Activated naive CD4-positive, alpha-beta T cell (primary cell): ENCODE measurements around the gene LCOR.

ENCODE experiments used
- DNase-seq, 4 experiments: peaks; one replicate each; lab custom pipeline; 2025; lab: John Stamatoyannopoulos, UW

Gene LCOR

GRCh38 chr10:96890172-96890513 lies 58.0 kb downstream of the LCOR start:
- DNase-seq: no peak

GRCh38 chr10:96890580-96890979 lies 58.5 kb downstream of the LCOR start:
- no peak for DNase-seq

GRCh38 chr10:96891840-96892239 lies 59.7 kb downstream of the LCOR start:
- no peak for DNase-seq

- DNase-seq: no peak
Observed at GRCh38 chr10:96895662-96896424, 63.7 kb downstream of the LCOR start.

- DNase-seq: no peak
Observed at GRCh38 chr10:96896884-96897589, 64.9 kb downstream of the LCOR start.

- DNase-seq: no peak
Observed at GRCh38 chr10:96902117-96902516, 70.0 kb downstream of the LCOR start.

GRCh38 chr10:96902731-96903358 lies 70.7 kb downstream of the LCOR start:
- DNase-seq: no peak

GRCh38 chr10:96904648-96905047 lies 72.5 kb downstream of the LCOR start:
- no peak for DNase-seq

GRCh38 chr10:96906864-96907263 lies 74.8 kb downstream of the LCOR start:
- DNase-seq: no peak

- no peak for DNase-seq
Observed at GRCh38 chr10:96910488-96911395, 78.6 kb downstream of the LCOR start.

GRCh38 chr10:96912405-96912804 lies 80.3 kb downstream of the LCOR start:
- no peak for DNase-seq

- DNase-seq: no peak
Observed at GRCh38 chr10:96913906-96914305, 81.8 kb downstream of the LCOR start.

- DNase-seq: no peak
Observed at GRCh38 chr10:96917628-96918027, 85.5 kb downstream of the LCOR start.

GRCh38 chr10:96918214-96919002 lies 86.3 kb downstream of the LCOR start:
- DNase-seq: no peak

- DNase-seq: no peak
Observed at GRCh38 chr10:96919785-96920430, 87.8 kb downstream of the LCOR start.

- DNase-seq: no peak
Observed at GRCh38 chr10:96921655-96922054, 89.6 kb downstream of the LCOR start.

- DNase-seq: no peak
Observed at GRCh38 chr10:96922978-96923948, 91.2 kb downstream of the LCOR start.

GRCh38 chr10:96924861-96925260 lies 92.8 kb downstream of the LCOR start:
- DNase-seq: no peak

GRCh38 chr10:96930469-96930868 lies 98.4 kb downstream of the LCOR start:
- no peak for DNase-seq

- DNase-seq: no peak
Observed at GRCh38 chr10:96935148-96935547, 103.0 kb downstream of the LCOR start.
